Activated T-cell treated with anti-CD3 and anti-CD28 coated beads for 4 hours (primary cell): ENCODE data around the gene SNX13.

Source experiments
- DNase-seq: peaks from one replicate; pipeline ENCODE4 v3.0.0-alpha.2; 2020

The SNX13 gene, protein sequence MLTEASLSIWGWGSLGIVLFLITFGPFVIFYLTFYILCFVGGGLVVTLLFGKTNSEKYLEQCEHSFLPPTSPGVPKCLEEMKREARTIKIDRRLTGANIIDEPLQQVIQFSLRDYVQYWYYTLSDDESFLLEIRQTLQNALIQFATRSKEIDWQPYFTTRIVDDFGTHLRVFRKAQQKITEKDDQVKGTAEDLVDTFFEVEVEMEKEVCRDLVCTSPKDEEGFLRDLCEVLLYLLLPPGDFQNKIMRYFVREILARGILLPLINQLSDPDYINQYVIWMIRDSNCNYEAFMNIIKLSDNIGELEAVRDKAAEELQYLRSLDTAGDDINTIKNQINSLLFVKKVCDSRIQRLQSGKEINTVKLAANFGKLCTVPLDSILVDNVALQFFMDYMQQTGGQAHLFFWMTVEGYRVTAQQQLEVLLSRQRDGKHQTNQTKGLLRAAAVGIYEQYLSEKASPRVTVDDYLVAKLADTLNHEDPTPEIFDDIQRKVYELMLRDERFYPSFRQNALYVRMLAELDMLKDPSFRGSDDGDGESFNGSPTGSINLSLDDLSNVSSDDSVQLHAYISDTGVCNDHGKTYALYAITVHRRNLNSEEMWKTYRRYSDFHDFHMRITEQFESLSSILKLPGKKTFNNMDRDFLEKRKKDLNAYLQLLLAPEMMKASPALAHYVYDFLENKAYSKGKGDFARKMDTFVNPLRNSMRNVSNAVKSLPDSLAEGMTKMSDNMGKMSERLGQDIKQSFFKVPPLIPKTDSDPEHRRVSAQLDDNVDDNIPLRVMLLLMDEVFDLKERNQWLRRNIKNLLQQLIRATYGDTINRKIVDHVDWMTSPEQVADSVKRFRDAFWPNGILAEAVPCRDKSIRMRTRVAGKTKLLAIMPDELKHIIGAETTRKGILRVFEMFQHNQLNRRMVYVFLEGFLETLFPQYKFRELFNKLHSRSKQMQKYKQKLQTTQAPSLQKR

GRCh38 chr7:17940302-17940883 lies at the start of gene SNX13:
Gene SNX13, minus strand, starts transcription at chr7:17940494. Its CDS starts 199 bp downstream, at chr7:17940295.
- peak; percentile 76 for DNase-seq

DNA sequence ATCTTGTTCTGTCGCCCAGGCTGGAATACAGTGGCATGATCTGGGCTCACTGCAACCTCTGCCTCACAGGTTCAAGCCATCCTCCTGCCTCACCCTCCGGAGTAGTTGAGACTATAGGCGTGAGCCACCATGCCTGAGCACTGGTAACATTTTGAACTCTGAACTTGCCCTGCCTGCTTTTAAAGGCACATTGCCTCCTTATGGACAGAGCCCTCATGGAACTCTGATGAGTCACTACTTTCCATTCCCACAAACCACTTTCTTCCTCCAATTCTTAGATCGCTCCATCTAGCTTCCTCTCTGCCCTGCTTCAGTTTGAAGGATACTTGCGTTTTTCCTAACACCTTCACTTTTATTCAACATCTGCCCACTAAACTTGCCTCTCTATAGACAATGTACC lies 49.3 kb upstream of the SNX13 start:
- no peak for DNase-seq

DNA sequence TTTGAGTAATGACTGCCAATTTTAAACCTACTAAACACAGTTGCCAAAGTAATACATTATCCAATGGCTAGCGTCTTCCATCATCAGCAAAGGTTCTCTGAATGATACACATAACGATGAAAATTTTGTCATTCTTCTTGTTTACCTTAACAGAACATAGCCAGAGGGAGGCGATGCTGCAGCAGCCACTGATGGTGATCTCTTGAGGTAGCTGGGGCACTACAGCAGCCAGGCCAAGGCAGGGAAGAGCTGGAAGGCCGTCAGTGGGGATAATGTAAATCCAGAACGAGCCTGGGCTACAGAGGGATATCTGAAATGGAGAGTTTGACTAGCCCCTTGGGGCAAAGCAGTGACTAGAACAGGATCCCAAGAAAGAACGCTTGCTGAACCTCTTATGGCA lies 48.6 kb upstream of the SNX13 start:
- DNase-seq = no peak

GRCh38 chr7:17988141-17988540 lies 47.8 kb upstream of the SNX13 start:
- no peak for DNase-seq

- no peak for DNase-seq
These were observed 46.6 kb upstream of the SNX13 start for GRCh38 chr7:17986851-17987250.

DNA sequence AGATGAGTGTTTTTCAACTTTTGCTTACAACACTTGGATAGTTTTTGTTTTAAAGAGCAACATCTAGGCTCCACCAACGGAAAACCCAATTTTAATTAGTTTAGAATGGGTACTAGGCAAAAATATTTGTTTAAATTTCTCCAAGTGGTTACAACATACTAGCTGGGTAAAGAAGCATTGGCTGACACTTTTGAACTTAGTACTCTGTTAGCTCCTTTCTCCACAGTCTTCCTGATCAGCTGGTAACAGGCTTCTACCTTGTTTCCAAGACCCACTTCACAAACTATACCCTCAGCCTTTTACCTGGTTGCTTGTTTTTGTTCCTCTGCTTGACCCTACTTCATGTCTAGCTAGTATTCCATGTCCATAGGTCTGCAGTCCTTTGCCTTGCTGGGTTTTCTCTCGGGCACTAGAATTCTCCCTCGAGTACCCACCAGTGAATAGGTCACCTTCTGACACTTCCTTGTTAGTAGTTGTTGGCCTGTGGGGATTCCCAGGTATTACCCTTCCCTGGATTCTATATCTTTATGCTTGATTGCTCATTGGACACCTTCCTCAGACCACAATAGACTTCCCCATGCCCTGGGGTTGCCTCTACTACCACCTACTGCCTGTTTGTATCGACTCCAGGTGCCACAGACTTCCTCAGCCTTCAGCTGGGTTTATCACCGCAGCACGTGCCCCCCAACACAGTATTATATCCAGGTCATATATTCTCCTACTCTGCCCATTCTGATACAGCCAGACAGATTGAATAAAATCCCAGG lies 45.4 kb upstream of the SNX13 start:
- no peak for DNase-seq

GRCh38 chr7:17984288-17984687 lies 44.0 kb upstream of the SNX13 start:
- DNase-seq = no peak

GRCh38 chr7:17983221-17984062 lies 43.1 kb upstream of the SNX13 start:
- DNase-seq = no peak

- DNase-seq = no peak
These were observed 36.7 kb upstream of the SNX13 start for GRCh38 chr7:17976952-17977351.

DNA sequence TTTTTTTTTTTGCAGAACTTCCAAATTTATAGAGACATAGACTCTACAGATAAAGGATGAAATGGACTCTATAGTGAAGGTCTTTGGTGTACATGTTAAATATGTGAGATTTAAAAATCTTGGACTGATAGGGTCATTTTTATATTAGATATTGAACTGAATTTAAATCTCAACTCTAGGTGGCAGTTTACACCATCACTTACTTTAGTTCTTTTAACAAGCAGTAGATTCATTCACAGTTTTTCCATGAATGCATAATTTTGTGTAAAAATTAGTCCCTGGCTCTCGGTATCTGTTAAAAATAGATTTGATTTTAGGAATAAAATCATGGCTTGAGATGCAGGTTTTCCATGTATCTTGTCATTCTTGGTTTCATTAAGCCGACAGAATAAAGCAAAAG lies 31.1 kb upstream of the SNX13 start:
- DNase-seq = no peak

- DNase-seq = no peak
These were observed 28.8 kb upstream of the SNX13 start for GRCh38 chr7:17968791-17969715.

GRCh38 chr7:17966706-17967105 lies 26.4 kb upstream of the SNX13 start:
- DNase-seq = no peak

GRCh38 chr7:17965603-17966002 lies 25.3 kb upstream of the SNX13 start:
- DNase-seq = no peak

GRCh38 chr7:17963281-17963680 lies 23.0 kb upstream of the SNX13 start:
- no peak for DNase-seq

DNA sequence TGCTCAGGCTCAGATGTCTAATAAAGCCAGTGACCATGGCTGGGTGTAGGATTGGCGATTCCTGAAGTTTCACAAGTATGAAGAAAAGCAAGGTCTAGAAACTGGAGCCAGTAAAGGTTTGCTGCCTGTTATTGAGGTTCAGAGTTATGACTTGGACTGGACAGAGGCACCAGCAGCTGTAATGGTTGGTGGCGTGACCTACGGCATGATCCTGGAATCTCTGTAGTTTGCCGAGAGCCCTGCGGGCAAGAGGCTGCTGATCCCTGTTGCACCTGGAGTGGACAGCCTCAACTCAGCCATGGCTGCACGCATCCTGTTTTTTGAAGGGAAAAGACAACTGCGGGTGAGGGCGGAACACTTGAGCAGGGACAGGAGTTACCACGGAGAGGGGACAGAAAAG lies 22.4 kb upstream of the SNX13 start:
- no peak for DNase-seq

DNA sequence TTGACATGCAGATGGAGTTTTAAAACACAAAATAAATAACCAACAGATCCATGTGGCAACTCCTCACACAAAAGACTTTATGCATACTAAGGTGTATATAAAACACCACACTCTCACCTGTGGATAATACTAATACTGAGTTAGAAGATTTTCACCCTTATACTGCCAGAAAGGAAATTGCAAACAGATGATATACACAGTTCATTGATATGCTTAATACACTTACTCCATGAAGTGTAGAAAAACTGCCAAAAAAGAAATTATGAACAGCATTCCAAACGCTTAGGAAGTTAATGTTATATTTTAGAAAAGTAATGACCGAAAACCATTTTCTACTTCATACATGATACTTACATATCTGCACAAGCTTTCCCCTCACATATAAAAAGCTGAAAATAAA lies 17.6 kb upstream of the SNX13 start:
- no peak for DNase-seq

GRCh38 chr7:17952387-17952786 lies 12.1 kb upstream of the SNX13 start:
- DNase-seq = no peak

DNA sequence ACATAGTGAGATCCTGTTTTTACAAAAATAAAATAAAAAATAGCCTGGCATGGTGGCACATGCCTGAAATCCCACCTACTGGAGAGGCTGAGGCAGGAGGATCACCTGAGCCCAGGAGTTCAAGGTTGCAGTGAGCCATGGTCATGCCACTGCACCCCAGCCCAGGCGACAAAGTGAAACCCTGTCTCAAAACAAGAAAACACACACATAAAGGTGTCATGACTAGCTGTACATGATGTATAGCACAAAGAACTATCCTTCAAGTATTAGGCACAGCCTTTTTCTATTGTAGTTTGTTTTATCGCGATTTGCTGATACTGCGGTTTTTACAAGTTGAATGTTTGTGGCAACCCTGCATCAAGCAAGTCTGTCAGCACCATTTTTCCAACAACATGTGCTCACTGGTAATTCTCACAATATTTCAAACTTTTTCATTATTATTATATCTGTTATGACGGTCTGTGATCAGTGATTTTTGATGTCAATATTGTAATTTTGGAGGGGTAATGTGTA lies 11.5 kb upstream of the SNX13 start:
- no peak for DNase-seq

DNA sequence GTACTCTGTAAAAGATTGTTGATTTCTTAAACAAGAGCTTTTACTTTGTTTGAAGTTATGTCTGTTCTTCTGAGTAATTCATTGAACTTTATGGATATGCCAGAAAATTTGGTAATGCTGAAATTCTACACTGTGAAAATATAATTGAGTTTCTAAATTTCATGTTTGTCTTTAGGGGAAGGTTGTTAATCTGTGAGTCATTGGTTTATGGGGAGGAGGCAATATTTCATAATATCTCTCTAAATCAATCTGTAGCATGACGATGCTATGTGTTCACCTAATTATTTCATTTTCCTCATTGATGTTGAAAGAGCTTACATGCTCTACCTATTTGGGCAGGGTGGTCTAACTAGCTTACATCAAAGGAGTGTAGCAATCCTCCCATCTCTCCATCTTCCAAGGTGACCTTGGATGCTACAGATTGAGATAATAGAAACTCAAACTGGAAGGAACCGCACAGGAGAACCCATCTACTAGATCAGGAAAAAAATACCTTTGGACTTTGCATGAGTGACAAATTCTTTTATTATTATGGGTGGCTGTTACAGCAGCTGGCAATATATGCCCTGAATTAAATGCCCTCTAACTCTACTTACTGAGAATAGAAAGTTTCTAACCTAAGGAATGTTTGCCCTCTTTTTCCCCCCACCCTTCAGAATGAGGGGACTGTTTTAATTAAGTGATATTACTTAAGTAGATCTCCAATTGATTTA lies 8.4 kb upstream of the SNX13 start:
- no peak for DNase-seq

- DNase-seq = no peak
These were observed 7.3 kb upstream of the SNX13 start for GRCh38 chr7:17947620-17948019.
